ENCODE data around the gene CCL20. TPM values are rescaled to one million over a fixed set of nuclear protein-coding genes. Genes with fewer than 3 reads are reported as not detected.

The CCL20 gene, protein sequence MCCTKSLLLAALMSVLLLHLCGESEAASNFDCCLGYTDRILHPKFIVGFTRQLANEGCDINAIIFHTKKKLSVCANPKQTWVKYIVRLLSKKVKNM
- polyA plus RNA-seq (2011; rRNA removed), result 0.11 TPM in 1 of 2 replicates, not detected in the other
- polyA minus RNA-seq (2011; rRNA and poly(A)+ RNA removed), result not detected in 2 replicates

DNA sequence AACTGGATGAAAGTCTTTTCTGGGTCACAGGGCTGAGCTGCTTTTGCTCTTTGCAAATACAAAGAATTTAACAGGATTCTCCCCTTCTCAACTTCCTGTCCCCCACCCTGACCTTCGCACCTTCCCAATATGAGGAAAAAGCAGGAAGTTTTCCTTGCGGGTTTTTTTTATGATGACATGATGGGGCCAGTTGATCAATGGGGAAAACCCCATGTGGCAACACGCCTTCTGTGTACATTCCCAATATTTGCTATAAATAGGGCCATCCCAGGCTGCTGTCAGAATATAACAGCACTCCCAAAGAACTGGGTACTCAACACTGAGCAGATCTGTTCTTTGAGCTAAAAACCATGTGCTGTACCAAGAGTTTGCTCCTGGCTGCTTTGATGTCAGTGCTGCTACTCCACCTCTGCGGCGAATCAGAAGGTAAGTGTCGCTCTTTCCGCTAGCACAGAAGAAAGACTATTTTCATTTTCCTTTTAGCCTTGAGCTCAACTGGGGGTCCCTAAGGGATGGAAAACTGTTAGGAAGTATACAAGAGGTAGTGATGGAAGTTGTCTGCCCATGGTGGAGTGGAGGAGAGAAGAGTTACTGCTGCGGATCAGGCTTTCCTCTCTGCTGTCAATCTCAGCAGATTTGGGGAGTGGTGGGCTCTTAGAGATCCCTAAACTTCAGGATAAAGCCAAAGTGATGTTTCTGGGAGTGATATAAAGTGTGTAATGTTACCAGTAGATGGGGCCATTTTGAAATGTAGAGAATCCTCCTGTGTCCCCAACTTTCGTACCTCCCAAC, at the start of gene CCL20:
TSS of gene CCL20 (plus strand) at position 281 of the 792 bp plus-strand sequence. CDS start at position 351, 70 bp downstream.
- CTCF ChIA-PET, result no interaction called here
- POLR2A ChIA-PET, result no interaction called here
- no peak within 1 kb of the TSS for H3K4me3 ChIP-seq (ENCODE audit: low read depth, low read length)
- H3K27ac ChIP-seq (ENCODE audit: low read depth, low read length), result no peak within 1 kb of the TSS
- H3K9me3 ChIP-seq (ENCODE audit: control insufficient read depth, insufficient read depth, low read length), result no peaks in the 10 kb centered on the region
- TF ChIP-seq, protein P1, sequence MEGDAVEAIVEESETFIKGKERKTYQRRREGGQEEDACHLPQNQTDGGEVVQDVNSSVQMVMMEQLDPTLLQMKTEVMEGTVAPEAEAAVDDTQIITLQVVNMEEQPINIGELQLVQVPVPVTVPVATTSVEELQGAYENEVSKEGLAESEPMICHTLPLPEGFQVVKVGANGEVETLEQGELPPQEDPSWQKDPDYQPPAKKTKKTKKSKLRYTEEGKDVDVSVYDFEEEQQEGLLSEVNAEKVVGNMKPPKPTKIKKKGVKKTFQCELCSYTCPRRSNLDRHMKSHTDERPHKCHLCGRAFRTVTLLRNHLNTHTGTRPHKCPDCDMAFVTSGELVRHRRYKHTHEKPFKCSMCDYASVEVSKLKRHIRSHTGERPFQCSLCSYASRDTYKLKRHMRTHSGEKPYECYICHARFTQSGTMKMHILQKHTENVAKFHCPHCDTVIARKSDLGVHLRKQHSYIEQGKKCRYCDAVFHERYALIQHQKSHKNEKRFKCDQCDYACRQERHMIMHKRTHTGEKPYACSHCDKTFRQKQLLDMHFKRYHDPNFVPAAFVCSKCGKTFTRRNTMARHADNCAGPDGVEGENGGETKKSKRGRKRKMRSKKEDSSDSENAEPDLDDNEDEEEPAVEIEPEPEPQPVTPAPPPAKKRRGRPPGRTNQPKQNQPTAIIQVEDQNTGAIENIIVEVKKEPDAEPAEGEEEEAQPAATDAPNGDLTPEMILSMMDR (IDR thresholded peaks at IDR 0.05; ENCODE audit: low read depth, low read length), result no peak
- H3K27me3 ChIP-seq (ENCODE audit: control insufficient read depth, insufficient read depth, low read length), result no peaks in the 10 kb centered on the region
- DNase-seq (ENCODE audit: low read depth, low spot score), result no peak

DNA sequence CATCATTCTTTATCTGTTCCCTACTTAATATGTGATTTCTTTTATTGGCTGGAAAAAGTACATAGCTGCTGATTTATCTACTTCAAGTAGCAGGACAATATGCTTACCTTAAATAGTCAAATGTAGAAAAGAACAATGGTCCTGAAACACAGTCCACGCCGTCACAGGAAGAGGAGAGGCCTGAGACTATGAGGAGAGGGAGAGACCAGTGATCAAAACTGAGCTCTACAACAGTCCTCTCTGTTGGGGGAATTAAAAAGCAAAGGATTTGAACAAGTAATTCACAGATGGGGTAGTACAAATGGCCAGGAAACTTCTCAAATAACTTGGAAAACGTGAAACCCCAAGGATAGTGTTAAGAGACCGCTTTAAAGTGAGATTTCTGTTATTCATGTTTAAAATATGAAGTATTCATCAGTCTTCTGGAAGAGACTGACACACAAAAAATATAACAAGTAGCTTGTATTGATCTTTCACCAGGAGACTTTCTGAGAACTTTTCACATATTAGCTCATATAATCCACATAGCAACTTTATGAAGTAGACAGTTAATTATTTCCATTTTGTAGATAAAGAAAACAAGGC, 47.8 kb upstream of the CCL20 start:
- Histone ChIP-seq H3K4me3 (ENCODE audit: low read depth, low read length) (no peak overlapping the region), H3K27ac (ENCODE audit: low read depth, low read length) (no peak overlapping the region), H3K9me3 (ENCODE audit: control insufficient read depth, insufficient read depth, low read length) (no peaks in the 10 kb centered on the region; the same call in 1 of the 2 replicates), H3K27me3 (ENCODE audit: control insufficient read depth, insufficient read depth, low read length) (no peaks in the 10 kb centered on the region)
- ChIA-PET POLR2A (interaction anchor here (0.5 to 0.9 kb wide), 2 partner anchors 108 to 360 kb away, joined by 3 read pairs; no protein-coding TSS in a partner anchor), CTCF (interaction anchor here (0.6 to 4.1 kb wide), 67 partner anchors 8 to 1307 kb away, joined by 3 to 92 read pairs (median 4); partner anchors contain the start of genes AGFG1, SLC19A3 and TM4SF20)
- TF ChIP-seq, protein P1 (IDR thresholded peaks at IDR 0.05; ENCODE audit: low read depth, low read length), result no peak
- DNase-seq (ENCODE audit: low read depth, low spot score), result no peak

DNA sequence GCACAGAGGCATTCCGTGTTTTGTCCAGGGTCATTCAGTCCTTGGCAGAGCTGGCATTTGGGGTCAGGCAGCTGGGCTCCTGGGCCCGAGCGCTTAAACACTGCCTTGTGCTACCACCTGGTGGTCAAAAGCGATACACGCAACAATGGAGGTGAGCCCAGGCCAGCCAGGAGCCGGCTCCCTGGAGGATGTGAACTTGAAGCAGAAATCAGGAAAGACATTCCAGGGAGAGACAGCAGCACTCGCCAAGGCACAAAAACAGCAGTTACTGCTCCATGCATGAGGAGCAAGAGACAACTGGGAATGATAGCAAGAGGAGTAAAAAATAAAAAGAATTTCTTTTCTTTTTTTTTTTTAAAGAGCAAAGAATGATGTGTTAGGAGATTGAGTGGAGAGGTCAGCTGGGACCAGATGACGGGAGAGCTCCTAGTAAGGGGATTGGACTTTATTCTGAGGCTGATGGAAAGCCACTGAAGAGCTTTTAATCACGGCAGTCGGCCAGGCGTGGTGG, 47.2 kb upstream of the CCL20 start:
- POLR2A ChIA-PET, result interaction anchor here (0.5 to 0.9 kb wide), 2 partner anchors 108 to 360 kb away, joined by 3 read pairs; no protein-coding TSS in a partner anchor

DNA sequence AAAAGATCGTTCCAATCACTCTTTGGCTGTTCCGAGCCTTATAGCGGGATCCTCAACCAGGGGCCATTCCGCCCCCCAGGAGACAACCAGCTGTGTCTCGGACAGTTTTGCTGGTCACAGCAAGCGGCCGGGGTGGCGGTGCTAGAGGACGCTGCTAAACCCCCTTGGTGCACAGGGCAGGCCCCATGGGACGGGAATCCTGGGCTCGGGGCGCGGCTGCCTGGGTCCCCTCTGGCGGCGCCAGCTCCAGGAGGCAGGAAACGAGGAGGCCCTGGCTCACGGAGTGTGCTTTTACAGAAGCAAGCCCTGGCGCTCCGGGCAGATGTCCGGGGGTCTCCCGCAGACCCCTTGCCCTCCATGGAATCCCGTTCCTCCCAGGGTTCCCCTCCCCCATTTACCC, 45.8 kb upstream of the CCL20 start:
- CTCF ChIA-PET, result interaction anchor here (0.6 to 4.1 kb wide), 3 partner anchors 61 to 529 kb away, joined by 3 to 63 read pairs (median 5); no protein-coding TSS in a partner anchor
- POLR2A ChIA-PET, result no interaction called here

More for the DNA sequence above, 47.2 kb upstream of the CCL20 start:
- H3K9me3 ChIP-seq (ENCODE audit: control insufficient read depth, insufficient read depth, low read length), result no peaks in the 10 kb centered on the region; the same call in 1 of the 2 replicates
- no peak overlapping the region for H3K4me3 ChIP-seq (ENCODE audit: low read depth, low read length)
- TF ChIP-seq, protein P1 (IDR thresholded peaks at IDR 0.05; ENCODE audit: low read depth, low read length), result peak; percentile 83
- DNase-seq (ENCODE audit: low read depth, low spot score), result peak; percentile 50
- H3K27me3 ChIP-seq (ENCODE audit: control insufficient read depth, insufficient read depth, low read length), result no peaks in the 10 kb centered on the region
- peak overlapping the region; percentile 21 for H3K27ac ChIP-seq (ENCODE audit: low read depth, low read length)
- CTCF ChIA-PET, result interaction anchor here (0.6 to 4.1 kb wide), 68 partner anchors 7 to 1306 kb away, joined by 3 to 92 read pairs (median 4); partner anchors contain the start of genes AGFG1, SLC19A3 and TM4SF20

More for the DNA sequence above, 45.8 kb upstream of the CCL20 start:
- Histone ChIP-seq H3K9me3 (ENCODE audit: control insufficient read depth, insufficient read depth, low read length) (no peaks in the 10 kb centered on the region; the same call in 1 of the 2 replicates), H3K27me3 (ENCODE audit: control insufficient read depth, insufficient read depth, low read length) (no peaks in the 10 kb centered on the region), H3K4me3 (ENCODE audit: low read depth, low read length) (no peak overlapping the region), H3K27ac (ENCODE audit: low read depth, low read length) (no peak overlapping the region)
- TF ChIP-seq, protein P1 (IDR thresholded peaks at IDR 0.05; ENCODE audit: low read depth, low read length), result no peak
- no peak for DNase-seq (ENCODE audit: low read depth, low spot score)

Measured in AG04450 (cell line).